ENCODE measurements around the gene MAL.

MAL gene

DNA sequence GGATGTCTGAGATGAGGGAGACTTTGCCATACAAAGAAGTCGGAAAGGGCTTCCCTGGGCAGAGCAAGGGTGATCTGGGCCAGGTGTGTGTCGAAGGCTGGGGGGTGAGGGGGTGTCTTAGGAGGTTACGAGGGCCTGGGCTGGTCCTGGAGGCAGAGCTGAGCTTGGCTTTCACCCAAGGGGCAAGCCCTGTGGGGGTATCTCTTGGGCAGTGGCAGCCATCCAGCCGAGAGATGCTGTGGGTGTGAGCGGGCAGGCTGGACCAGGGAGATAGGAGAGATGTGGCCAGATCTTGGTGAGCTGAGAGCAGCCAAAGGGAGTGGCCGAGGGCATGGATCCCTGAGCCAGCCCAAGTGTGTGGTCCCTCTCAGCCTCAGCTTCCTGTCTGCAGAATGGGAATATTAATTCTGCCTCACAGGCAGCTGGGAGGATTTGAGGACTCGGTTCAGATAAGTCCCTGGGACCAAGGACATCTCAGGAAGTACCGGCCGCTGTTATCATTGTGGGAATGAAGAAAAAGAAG lies 33.0 kb downstream of the MAL start:
- Histone ChIP-seq H2BK5ac (ENCODE audit: low read depth, low read length, poor library complexity) (no peak overlapping the region), H4K8ac (ENCODE audit: low read depth, low read length) (no peak overlapping the region), H3K18ac (ENCODE audit: low read length) (no peak overlapping the region), H3K23ac (ENCODE audit: low read length) (no peak overlapping the region), H2BK12ac (ENCODE audit: low read length) (no peak overlapping the region), H3K4me2 (ENCODE audit: low read length) (no peak overlapping the region), H3K9ac (ENCODE audit: low read length) (no peak overlapping the region), H3K36me3 (ENCODE audit: control insufficient read depth in 1 of 2, insufficient read depth in 2 of 2, low read length in 2 of 2) (no peaks in the 10 kb centered on the region), H3K4me3 (ENCODE audit: low read depth, low read length) (no peak overlapping the region), H3K79me1 (ENCODE audit: low read length) (no peaks in the 10 kb centered on the region), H3K27ac (ENCODE audit: low read depth, low read length) (no peak overlapping the region), H3K79me2 (ENCODE audit: control insufficient read depth, insufficient read depth, low read length, poor library complexity) (no peaks in the 10 kb centered on the region), H4K91ac (ENCODE audit: low read depth, low read length) (no peak overlapping the region), H3K14ac (ENCODE audit: low read length) (no peak overlapping the region), H2BK120ac (ENCODE audit: insufficient read depth, low read length, poor library complexity) (no peak overlapping the region), H3K4ac (ENCODE audit: low read depth, low read length) (no peak overlapping the region), H3K4me1 (ENCODE audit: control insufficient read depth in 1 of 2, insufficient read depth in 2 of 2, low read length in 2 of 2) (no peaks in the 10 kb centered on the region), H2AK5ac (ENCODE audit: low read length) (no peak overlapping the region), H2AFZ (ENCODE audit: insufficient read depth, low read length, poor library complexity) (no peak overlapping the region), H4K12ac (ENCODE audit: low read depth, low read length) (no peak overlapping the region), H3K27me3 (ENCODE audit: insufficient read depth, low read length) (no peaks in the 10 kb centered on the region), H3K9me3 (ENCODE audit: insufficient read depth, low read depth, low read length) (peaks cover 2% of the 10 kb centered on the region)
- no peak for DNase-seq
- WGBS (ENCODE audit: extremely low coverage, insufficient coverage, insufficient read length), result no CpG with 5 or more reads among the region's 9 CpGs

DNA sequence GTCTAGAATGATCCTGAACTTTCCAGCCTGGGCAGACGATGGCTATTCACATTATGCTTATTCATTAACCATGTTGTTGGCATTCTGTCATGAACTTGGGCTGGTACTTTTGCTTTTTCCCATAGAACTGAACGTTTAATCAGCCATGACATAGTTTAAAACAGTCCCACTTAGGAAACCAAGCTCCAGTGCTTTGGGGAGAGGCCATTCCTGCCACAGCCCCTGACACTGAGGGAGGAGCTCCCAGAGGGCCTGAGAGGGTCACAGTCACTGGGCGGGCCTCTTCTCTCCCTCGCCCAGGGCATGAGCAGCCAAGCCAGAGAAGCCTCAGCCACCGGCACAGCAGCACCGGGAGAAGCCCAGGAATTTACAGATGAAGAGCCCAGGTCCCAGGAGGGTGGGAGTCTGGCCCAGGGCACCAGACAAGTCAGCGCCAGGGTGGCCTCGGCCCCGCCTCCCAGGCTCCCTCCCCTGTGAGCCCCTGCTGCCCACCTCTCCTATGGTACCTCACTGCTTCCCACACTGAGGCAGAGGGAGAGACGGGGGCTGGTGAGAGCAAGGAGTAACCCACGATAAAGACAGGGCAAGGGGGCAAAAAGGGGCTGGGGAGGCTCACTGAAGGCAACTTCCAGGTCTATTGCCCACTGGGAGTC lies 33.6 kb downstream of the MAL start:
- Histone ChIP-seq H2BK120ac (ENCODE audit: insufficient read depth, low read length, poor library complexity) (no peak overlapping the region), H3K9ac (ENCODE audit: low read length) (no peak overlapping the region), H2AK5ac (ENCODE audit: low read length) (no peak overlapping the region), H3K27ac (ENCODE audit: low read depth, low read length) (no peak overlapping the region), H3K23ac (ENCODE audit: low read length) (no peak overlapping the region), H3K9me3 (ENCODE audit: insufficient read depth, low read depth, low read length) (peaks cover under 1% of the 10 kb centered on the region), H3K18ac (ENCODE audit: low read length) (no peak overlapping the region), H3K4me2 (ENCODE audit: low read length) (no peak overlapping the region), H3K4me3 (ENCODE audit: low read depth, low read length) (no peak overlapping the region), H3K14ac (ENCODE audit: low read length) (no peak overlapping the region), H3K79me2 (ENCODE audit: control insufficient read depth, insufficient read depth, low read length, poor library complexity) (no peaks in the 10 kb centered on the region), H2AFZ (ENCODE audit: insufficient read depth, low read length, poor library complexity) (no peak overlapping the region), H2BK12ac (ENCODE audit: low read length) (no peak overlapping the region), H3K4ac (ENCODE audit: low read depth, low read length) (no peak overlapping the region), H3K4me1 (ENCODE audit: control insufficient read depth in 1 of 2, insufficient read depth in 2 of 2, low read length in 2 of 2) (no peaks in the 10 kb centered on the region), H3K79me1 (ENCODE audit: low read length) (no peaks in the 10 kb centered on the region), H4K91ac (ENCODE audit: low read depth, low read length) (no peak overlapping the region), H4K12ac (ENCODE audit: low read depth, low read length) (no peak overlapping the region), H2BK5ac (ENCODE audit: low read depth, low read length, poor library complexity) (no peak overlapping the region), H3K36me3 (ENCODE audit: control insufficient read depth in 1 of 2, insufficient read depth in 2 of 2, low read length in 2 of 2) (no peaks in the 10 kb centered on the region), H4K8ac (ENCODE audit: low read depth, low read length) (no peak overlapping the region), H3K27me3 (ENCODE audit: insufficient read depth, low read length) (no peaks in the 10 kb centered on the region)
- no CpG with 5 or more reads among the region's 11 CpGs for WGBS (ENCODE audit: extremely low coverage, insufficient coverage, insufficient read length)
- no peak for DNase-seq

DNA sequence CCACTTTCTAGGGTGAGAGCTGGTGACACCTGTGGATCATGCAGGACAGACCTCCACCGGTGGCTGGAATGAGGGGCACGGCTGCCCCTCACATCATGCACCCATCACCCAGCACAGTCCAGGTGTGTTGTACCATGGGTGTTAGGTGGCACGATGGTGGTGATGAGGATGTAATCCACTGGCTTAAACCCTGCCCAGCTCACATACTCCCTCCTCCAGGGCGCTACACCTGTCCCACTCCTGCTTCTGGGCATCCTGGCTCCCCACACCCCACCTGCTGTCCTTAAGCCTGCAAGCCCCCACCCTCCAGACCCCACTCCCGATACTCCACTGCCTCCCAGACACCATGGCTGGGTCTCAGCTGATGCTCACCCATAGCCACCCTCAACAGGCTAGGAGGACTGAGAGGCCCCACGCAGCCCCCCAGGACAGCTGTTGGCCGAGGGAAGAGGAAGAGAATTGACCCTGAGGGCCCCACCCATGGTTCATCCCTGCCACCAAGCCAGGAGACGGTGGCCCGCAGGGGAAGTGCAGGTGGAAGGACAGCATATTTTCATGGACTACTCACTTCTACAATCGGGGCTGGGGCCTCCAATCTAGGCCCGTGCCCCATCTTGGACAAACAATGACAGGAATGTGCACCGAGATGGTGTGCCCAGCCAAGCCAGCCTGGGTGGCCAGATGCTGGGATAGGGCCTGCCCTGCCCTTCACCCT lies 34.3 kb downstream of the MAL start:
- Histone ChIP-seq H3K36me3 (ENCODE audit: control insufficient read depth in 1 of 2, insufficient read depth in 2 of 2, low read length in 2 of 2) (no peaks in the 10 kb centered on the region), H3K14ac (ENCODE audit: low read length) (no peak overlapping the region), H3K9ac (ENCODE audit: low read length) (no peak overlapping the region), H2AK5ac (ENCODE audit: low read length) (no peak overlapping the region), H3K27me3 (ENCODE audit: insufficient read depth, low read length) (no peaks in the 10 kb centered on the region), H3K79me2 (ENCODE audit: control insufficient read depth, insufficient read depth, low read length, poor library complexity) (no peaks in the 10 kb centered on the region), H2AFZ (ENCODE audit: insufficient read depth, low read length, poor library complexity) (no peak overlapping the region), H3K79me1 (ENCODE audit: low read length) (no peaks in the 10 kb centered on the region), H3K18ac (ENCODE audit: low read length) (no peak overlapping the region), H3K4me3 (ENCODE audit: low read depth, low read length) (no peak overlapping the region), H3K4me1 (ENCODE audit: control insufficient read depth in 1 of 2, insufficient read depth in 2 of 2, low read length in 2 of 2) (no peaks in the 10 kb centered on the region), H3K27ac (ENCODE audit: low read depth, low read length) (no peak overlapping the region), H4K12ac (ENCODE audit: low read depth, low read length) (no peak overlapping the region), H4K91ac (ENCODE audit: low read depth, low read length) (no peak overlapping the region), H3K4me2 (ENCODE audit: low read length) (no peak overlapping the region), H2BK120ac (ENCODE audit: insufficient read depth, low read length, poor library complexity) (no peak overlapping the region), H2BK12ac (ENCODE audit: low read length) (no peak overlapping the region), H3K4ac (ENCODE audit: low read depth, low read length) (no peak overlapping the region), H3K9me3 (ENCODE audit: insufficient read depth, low read depth, low read length) (no peaks in the 10 kb centered on the region), H4K8ac (ENCODE audit: low read depth, low read length) (no peak overlapping the region), H2BK5ac (ENCODE audit: low read depth, low read length, poor library complexity) (no peak overlapping the region), H3K23ac (ENCODE audit: low read length) (no peak overlapping the region)
- peak; percentile 27 to 54 for DNase-seq
- WGBS (ENCODE audit: extremely low coverage, insufficient coverage, insufficient read length), result no CpG with 5 or more reads among the region's 12 CpGs

DNA sequence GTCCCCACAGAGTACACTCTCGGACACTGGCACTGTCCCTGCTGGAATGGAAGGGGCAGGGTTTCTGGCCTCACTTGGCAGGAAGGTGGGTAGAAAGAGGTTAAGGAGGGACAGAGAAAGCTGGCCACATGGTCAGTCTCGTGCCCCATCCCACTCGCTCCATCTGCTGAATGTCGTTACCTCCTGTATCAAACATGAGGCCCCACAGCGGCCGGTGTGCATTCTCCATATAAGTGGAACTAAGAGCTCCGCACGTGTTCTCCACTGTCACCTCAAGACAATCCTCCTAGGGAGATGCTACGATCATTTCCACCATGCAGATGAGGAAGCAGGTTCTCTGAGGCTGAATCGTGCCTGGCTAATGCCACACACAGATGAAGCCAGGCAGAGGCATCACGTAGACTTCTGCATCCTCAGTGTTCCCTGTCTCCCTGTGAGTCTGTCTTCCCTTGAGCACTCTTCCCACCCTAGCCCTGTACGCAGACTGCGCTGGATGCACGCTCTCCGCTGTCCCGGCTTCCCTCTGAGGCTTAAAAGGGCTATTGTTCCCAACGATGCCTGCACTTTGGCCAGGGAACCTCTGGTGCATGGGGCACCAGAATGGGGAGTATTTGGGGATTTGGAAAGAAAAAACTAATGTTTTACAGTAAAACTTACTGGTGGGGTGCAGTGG lies 35.1 kb downstream of the MAL start:
- Histone ChIP-seq H3K18ac (ENCODE audit: low read length) (no peak overlapping the region), H4K91ac (ENCODE audit: low read depth, low read length) (no peak overlapping the region), H3K23ac (ENCODE audit: low read length) (no peak overlapping the region), H2BK5ac (ENCODE audit: low read depth, low read length, poor library complexity) (no peak overlapping the region), H3K4me1 (ENCODE audit: control insufficient read depth in 1 of 2, insufficient read depth in 2 of 2, low read length in 2 of 2) (no peaks in the 10 kb centered on the region), H4K12ac (ENCODE audit: low read depth, low read length) (no peak overlapping the region), H2BK120ac (ENCODE audit: insufficient read depth, low read length, poor library complexity) (no peak overlapping the region), H3K9ac (ENCODE audit: low read length) (no peak overlapping the region), H3K14ac (ENCODE audit: low read length) (no peak overlapping the region), H3K9me3 (ENCODE audit: insufficient read depth, low read depth, low read length) (no peaks in the 10 kb centered on the region), H3K4ac (ENCODE audit: low read depth, low read length) (no peak overlapping the region), H3K27me3 (ENCODE audit: insufficient read depth, low read length) (no peaks in the 10 kb centered on the region), H3K4me2 (ENCODE audit: low read length) (no peak overlapping the region), H4K8ac (ENCODE audit: low read depth, low read length) (no peak overlapping the region), H3K27ac (ENCODE audit: low read depth, low read length) (no peak overlapping the region), H2AK5ac (ENCODE audit: low read length) (no peak overlapping the region), H3K79me2 (ENCODE audit: control insufficient read depth, insufficient read depth, low read length, poor library complexity) (no peaks in the 10 kb centered on the region), H3K4me3 (ENCODE audit: low read depth, low read length) (no peak overlapping the region), H3K36me3 (ENCODE audit: control insufficient read depth in 1 of 2, insufficient read depth in 2 of 2, low read length in 2 of 2) (no peaks in the 10 kb centered on the region), H2AFZ (ENCODE audit: insufficient read depth, low read length, poor library complexity) (no peak overlapping the region), H3K79me1 (ENCODE audit: low read length) (no peaks in the 10 kb centered on the region), H2BK12ac (ENCODE audit: low read length) (no peak overlapping the region)
- WGBS (ENCODE audit: extremely low coverage, insufficient coverage, insufficient read length), result no CpG with 5 or more reads among the region's 17 CpGs
- DNase-seq, result no peak
